Muscle of leg (tissue), 11 donors: Measurements from ENCODE around the gene NCOA3. TPM values are rescaled to one million over a fixed set of nuclear protein-coding genes. Genes with fewer than 3 reads are reported as not detected.

ENCODE experiments used
- DNase-seq: peaks from one replicate; pipeline ENCODE4 v3.0.0; 2013
- H3K27ac ChIP-seq: one replicate; pipeline ENCODE4 v1.5.1; 2013; ENCODE audit warnings: mild to moderate bottlenecking, low read length, control low read depth
- H3K27me3 ChIP-seq: one replicate; pipeline ENCODE4 v1.6.1; 2013; ENCODE audit warnings: low read length; ENCODE audit not compliant: control insufficient read depth, insufficient read depth
- H3K36me3 ChIP-seq: one replicate; pipeline ENCODE4 v1.6.1; 2013; ENCODE audit warnings: low read length; ENCODE audit not compliant: control insufficient read depth, insufficient read depth
- H3K4me1 ChIP-seq: one replicate; pipeline ENCODE4 v1.6.1; 2013; ENCODE audit warnings: low read length; ENCODE audit not compliant: control insufficient read depth, insufficient read depth
- H3K4me3 ChIP-seq: one replicate; pipeline ENCODE4 v1.5.1; 2013; ENCODE audit warnings: low read length, control low read depth
- H3K9me3 ChIP-seq: replicated peaks from 2 replicates; pipeline ENCODE4 v1.6.1; 2013; ENCODE audit warnings: low read depth, low read length; ENCODE audit not compliant: control insufficient read depth
- WGBS: methylation state at CpG from one replicate; pipeline ENCODE4 v1.1.5; 2013; ENCODE audit warnings: missing lambda C conversion rate; ENCODE audit not compliant: insufficient coverage; 5-methylcytosine and 5-hydroxymethylcytosine counted together
- polyA plus RNA-seq, 8 donors: library from polyadenylated mRNA; unstranded; fragments of 120-200 nt; gene quantifications; one replicate each; pipeline versions ENCODE4 v1.2.1 to v1.2.3, GENCODE V29; 2013; ENCODE audit warnings: inconsistent platforms in 1 of 8, low replicate concordance in 1 of 8; ENCODE audit not compliant: insufficient read length in 8 of 8, insufficient read depth in 1 of 8
- total RNA-seq: library from RNA; stranded (reverse); fragments of 120-200 nt; gene quantifications from one replicate; pipeline ENCODE4 v1.2.4, GENCODE V29; 2013

NCOA3 gene
- total and polyA plus RNA-seq, 9 donors = 11.0 to 19.1 (median 14.2) TPM

DNA sequence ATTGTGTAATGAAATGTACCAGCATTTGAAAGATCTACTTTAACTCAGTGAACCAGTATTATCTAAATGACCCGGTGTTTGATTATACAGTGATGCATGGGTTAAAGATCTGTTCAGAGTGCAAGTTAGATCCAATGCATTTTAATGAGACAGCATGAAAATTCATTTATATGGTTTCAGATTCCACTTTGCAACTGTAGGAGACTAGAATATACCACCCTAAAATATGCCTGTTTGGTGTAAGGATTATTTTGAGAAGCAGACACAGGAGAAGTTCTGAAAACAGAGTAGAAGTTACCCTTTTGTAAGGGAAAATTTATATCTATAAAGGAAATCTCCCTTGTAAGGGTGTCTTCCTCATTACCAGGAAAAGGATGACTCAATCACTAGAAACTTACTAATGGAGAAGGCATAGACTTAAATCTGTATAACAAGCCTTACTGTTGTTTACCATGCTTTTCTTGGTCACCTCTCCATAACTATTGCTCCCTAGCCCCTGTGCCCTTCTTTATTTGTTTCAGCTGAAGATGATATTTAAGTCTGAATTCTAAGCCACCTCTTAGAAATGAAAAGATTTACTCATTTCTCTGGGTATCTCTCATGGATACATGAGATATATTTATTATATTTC lies 105.4 kb downstream of the NCOA3 start:
- Histone ChIP-seq H3K27ac (no peak overlapping the region), H3K9me3 (peaks cover 3% of the 10 kb centered on the region), H3K4me1 (no peaks in the 10 kb centered on the region), H3K36me3 (no peaks in the 10 kb centered on the region), H3K4me3 (no peak overlapping the region), H3K27me3 (no peaks in the 10 kb centered on the region)
- no CpG with 5 or more reads among the region's 1 CpG for WGBS
- DNase-seq = no peak

DNA sequence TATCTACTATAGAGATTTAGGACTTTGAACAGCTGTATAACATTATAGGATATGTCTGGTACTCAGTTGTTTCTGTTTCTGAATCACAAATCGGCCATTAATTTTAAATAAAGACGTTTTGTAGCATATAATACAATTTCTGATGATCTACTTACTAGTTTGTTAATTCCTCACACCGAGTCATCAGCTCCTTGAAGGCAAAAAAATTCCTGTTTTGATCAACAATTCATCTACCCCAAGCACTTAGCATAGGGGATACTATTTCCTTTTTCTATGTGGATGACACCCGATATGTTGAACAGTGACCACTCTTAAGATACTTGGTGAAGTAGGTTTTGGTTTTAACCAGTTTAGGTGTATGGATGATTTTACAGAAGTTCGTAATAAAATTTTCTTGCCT lies 107.3 kb downstream of the NCOA3 start:
- H3K4me3 ChIP-seq = no peak overlapping the region
- WGBS = no CpG with 5 or more reads among the region's 5 CpGs
- no peaks in the 10 kb centered on the region for H3K4me1 ChIP-seq
- H3K36me3 ChIP-seq = no peaks in the 10 kb centered on the region
- no peaks in the 10 kb centered on the region for H3K27me3 ChIP-seq
- no peak for DNase-seq
- H3K9me3 ChIP-seq = no peaks in the 10 kb centered on the region
- no peak overlapping the region for H3K27ac ChIP-seq

DNA sequence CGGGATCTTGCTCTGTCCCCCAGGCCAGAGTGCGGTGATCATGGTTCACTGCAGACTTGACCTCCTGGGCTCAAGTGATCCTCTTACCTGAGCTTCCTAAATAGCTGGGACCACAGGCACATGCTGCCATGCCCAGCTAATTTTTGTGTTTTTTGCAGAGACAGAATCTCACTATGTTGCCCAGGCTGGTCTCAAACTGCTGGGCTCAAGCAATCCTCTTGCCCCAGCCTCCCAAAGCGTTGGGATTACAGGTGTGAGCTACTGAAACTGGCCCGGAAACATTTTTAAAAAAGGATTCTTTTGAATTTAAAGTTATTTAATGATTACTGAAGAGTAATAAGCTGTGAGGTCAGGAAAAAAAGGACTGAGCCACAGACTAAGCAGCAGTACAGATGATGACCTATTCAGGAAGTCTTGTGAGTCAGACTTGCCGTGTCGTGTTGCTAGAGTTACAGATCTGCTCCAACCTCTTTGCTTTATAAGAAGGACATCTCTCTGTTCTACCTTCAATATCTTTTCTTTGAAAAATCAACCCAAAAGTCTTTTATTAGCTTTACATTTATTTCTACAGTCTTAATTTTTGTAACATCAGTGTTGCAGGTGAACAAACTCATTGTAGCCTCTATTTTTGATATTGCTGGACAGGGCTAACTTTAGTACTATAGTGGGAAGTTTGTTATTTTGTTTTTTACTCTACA lies 108.7 kb downstream of the NCOA3 start:
- H3K4me1 ChIP-seq = no peaks in the 10 kb centered on the region

DNA sequence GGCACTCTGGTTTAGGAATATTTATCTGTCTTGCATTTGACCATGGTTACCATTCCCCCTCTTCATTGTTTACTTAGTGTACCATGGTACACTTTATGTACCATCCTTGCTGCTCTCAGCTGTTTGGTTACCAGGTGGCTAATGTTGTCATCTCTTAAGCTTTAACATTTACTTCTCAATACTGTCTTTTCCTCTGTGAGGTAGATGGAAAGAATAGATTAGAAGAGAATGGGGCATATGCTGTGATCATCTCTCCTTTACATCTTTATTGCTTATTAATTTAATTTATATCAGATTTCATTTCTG lies 109.2 kb downstream of the NCOA3 start:
- Histone ChIP-seq H3K27ac (no peak overlapping the region), H3K4me1 (no peaks in the 10 kb centered on the region), H3K4me3 (no peak overlapping the region), H3K9me3 (no peaks in the 10 kb centered on the region), H3K36me3 (no peaks in the 10 kb centered on the region), H3K27me3 (no peaks in the 10 kb centered on the region)
- DNase-seq = no peak

More for the DNA sequence above, 108.7 kb downstream of the NCOA3 start:
- peak; percentile 89 for DNase-seq
- no peaks in the 10 kb centered on the region for H3K9me3 ChIP-seq
- H3K27ac ChIP-seq = no peak overlapping the region
- no peak overlapping the region for H3K4me3 ChIP-seq
- WGBS = 94% methylated on average over 3 of the region's 6 CpGs
- no peaks in the 10 kb centered on the region for H3K36me3 ChIP-seq
- no peaks in the 10 kb centered on the region for H3K27me3 ChIP-seq

DNA sequence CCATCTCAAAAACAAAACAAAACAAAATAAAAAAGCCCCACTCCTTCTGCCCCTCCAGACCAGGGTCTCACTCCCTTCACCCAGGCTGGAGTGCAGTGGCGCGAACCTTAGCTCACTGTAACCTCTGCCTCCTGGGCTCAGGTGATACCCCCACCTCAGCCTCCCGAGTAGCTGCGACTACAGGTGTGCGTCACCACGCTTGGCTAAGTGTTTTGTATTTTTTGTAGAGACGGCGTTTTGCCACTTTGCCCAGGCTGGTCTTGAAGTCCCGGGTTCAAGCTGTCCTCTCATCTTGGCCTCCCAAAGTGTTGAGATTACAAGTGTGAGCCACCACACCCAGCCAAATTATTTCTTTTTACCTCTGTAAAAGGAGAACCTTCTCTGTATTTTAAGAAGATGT lies 110.1 kb downstream of the NCOA3 start:
- Histone ChIP-seq H3K9me3 (no peaks in the 10 kb centered on the region), H3K4me1 (no peaks in the 10 kb centered on the region), H3K27me3 (no peaks in the 10 kb centered on the region), H3K36me3 (no peaks in the 10 kb centered on the region), H3K27ac (no peak overlapping the region), H3K4me3 (no peak overlapping the region)
- 94% methylated on average over 4 of the region's 9 CpGs for WGBS
- DNase-seq = no peak

DNA sequence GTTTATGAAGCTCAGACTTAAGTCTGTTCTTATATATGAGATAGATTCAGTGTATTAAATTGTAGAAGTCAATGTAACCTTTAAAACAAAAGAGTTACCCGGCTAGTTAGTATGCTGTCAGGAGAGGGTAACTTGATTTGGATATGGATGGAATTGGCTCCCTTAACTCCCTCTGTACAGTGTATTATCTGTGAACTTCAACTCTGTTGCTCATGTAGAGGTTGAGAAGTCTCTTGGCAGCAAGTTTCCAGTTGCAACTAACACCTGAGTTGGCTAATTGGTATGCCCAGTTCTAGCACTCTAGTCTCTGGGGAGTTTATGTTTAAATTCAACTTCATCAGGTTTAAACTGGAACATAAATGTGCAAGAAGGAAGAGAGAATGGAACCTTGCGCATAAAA lies 111.0 kb downstream of the NCOA3 start:
- H3K4me3 ChIP-seq = no peak overlapping the region
- DNase-seq = no peak
- H3K36me3 ChIP-seq = no peaks in the 10 kb centered on the region
- H3K4me1 ChIP-seq = no peaks in the 10 kb centered on the region
- H3K27me3 ChIP-seq = no peaks in the 10 kb centered on the region
- no peak overlapping the region for H3K27ac ChIP-seq
- WGBS = no CpG with 5 or more reads among the region's 2 CpGs
- H3K9me3 ChIP-seq = no peaks in the 10 kb centered on the region

DNA sequence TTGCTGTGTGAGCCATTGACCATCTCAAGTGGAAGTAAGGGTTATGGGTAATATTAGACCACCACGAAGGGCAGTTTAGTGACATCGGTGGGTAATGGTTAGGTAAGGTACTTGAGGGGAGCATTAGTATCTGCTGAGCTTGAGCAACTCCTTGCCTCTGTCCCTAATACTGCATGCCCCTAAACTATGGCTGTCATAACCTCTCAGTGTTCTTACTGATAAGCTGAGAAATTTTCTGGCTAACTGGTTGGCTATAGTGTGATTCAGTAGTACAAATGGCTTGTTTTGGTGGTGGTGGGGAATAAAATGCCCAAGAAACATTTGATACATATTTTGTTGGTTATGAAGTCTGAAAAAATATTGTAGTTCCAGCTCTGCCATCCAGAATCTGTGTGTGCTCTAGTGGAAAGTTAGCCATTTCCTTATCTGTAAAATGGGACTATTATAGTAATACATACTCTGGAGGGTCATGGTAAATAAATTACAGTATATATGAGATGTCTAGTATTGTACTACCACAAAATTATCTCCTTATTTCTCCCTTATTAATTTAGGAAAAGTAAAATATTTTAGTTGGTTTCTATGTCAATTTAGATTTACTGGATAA lies 113.1 kb downstream of the NCOA3 start:
- no peak overlapping the region for H3K4me3 ChIP-seq
- 100% methylated on average over 1 of the region's 2 CpGs for WGBS
- no peaks in the 10 kb centered on the region for H3K36me3 ChIP-seq
- no peaks in the 10 kb centered on the region for H3K27me3 ChIP-seq
- H3K4me1 ChIP-seq = no peaks in the 10 kb centered on the region
- no peak for DNase-seq
- no peak overlapping the region for H3K27ac ChIP-seq
- no peaks in the 10 kb centered on the region for H3K9me3 ChIP-seq

DNA sequence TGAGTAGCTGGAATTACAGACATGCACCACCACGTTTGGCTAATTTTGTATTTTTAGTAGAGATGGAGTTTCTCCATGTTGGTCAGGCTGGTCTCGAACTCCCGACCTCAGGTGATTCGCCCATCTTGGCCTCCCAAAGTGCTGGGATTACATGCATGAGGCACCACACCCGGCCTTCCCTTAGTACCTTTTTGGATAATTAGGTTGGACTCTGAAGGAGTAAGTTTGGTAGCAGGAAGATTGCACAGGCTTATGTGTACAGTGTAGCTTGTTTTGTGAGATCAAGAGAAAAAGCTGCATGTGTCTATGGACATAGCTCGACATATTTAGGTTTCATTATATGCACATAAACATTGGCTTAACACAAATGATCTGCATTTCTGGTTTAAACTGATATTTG lies 116.8 kb downstream of the NCOA3 start:
- no peak overlapping the region for H3K4me3 ChIP-seq
- 93% methylated on average over 4 of the region's 6 CpGs for WGBS
- no peaks in the 10 kb centered on the region for H3K27me3 ChIP-seq
- no peaks in the 10 kb centered on the region for H3K9me3 ChIP-seq
- no peaks in the 10 kb centered on the region for H3K36me3 ChIP-seq
- no peak for DNase-seq
- H3K4me1 ChIP-seq = no peaks in the 10 kb centered on the region
- H3K27ac ChIP-seq = no peak overlapping the region

DNA sequence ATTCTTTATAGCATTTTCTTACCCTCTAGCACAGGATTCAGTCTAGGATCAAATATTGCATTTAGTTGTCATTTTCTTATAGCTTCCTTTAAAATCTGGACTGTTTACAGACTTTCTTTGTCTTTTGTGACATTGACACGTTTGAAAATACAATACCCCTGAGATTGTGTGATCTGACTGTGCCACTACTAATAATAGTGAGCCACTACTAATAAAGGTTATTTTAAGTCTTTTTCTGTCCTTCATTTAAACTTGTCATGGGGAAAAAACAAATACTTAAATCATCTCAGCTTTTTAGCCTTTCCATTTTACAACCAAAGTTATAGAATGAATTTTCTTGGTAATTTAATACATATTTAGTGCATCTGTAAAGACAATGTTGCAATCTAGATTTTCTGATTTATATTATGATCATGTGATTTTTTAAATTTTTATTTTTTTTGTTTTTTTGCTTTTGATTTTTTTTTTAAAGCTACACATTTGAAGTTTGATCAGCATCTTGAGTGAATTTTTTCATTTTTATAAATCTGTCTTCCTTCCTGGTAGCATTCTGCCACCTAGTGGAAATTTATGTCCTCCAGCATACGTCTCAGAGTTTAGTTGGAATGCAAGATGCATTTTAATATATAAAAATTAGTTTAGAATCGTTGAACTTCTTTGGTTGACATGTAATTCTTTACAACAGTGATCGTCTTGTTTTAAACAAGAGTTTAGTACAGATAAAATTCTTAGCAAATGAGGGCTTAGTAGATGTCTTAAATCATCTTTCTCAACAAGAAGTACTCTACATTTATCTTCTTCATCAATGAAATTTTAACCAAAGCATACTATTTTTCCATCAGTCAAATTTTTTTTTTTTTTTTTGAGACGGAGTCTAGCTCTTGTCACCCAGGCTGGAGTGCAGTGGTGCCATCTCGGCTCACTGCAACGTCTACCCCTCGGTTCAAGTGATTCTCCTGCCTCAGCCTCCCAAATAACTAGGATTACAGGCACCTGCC lies 119.4 kb downstream of the NCOA3 start:
- Histone ChIP-seq H3K4me1 (no peaks in the 10 kb centered on the region), H3K36me3 (no peaks in the 10 kb centered on the region), H3K4me3 (no peak overlapping the region), H3K9me3 (no peaks in the 10 kb centered on the region), H3K27ac (peak overlapping the region; percentile 15), H3K27me3 (no peaks in the 10 kb centered on the region)
- no CpG with 5 or more reads among the region's 8 CpGs for WGBS
- DNase-seq = peak; percentile 81

DNA sequence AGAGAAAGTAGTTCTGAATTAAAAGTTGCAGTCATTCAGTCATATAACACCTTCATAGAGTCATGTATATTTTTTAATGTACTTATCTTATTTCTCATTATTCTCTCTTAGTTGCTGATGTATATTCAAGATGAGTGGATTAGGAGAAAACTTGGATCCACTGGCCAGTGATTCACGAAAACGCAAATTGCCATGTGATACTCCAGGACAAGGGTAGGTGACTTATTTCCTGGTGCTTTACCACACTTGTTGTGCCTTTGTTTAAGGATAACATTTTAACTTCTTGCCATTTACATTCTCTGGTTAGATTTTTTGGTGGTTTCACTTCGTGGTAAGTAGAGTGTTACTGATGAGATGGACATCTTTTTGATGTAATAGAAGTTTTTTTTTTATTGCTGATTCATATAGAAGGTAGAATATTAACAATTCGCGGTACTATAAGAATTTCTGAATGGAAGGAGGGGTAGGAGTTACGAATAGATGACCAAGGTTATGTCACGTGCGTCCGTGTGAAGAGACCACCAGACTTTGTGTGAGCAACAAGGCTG lies 120.5 kb downstream of the NCOA3 start:
- no peaks in the 10 kb centered on the region for H3K9me3 ChIP-seq
- no peak overlapping the region for H3K4me3 ChIP-seq
- no peak overlapping the region for H3K27ac ChIP-seq
- no peaks in the 10 kb centered on the region for H3K4me1 ChIP-seq
- peaks cover 2% of the 10 kb centered on the region for H3K36me3 ChIP-seq
- no peak for DNase-seq
- 98% methylated on average over 6 of the region's 9 CpGs for WGBS
- no peaks in the 10 kb centered on the region for H3K27me3 ChIP-seq
